Measurements from ENCODE around the gene THSD1. TPM values are rescaled to one million over a fixed set of nuclear protein-coding genes. Genes with fewer than 3 reads are reported as not detected.

The THSD1 gene, protein sequence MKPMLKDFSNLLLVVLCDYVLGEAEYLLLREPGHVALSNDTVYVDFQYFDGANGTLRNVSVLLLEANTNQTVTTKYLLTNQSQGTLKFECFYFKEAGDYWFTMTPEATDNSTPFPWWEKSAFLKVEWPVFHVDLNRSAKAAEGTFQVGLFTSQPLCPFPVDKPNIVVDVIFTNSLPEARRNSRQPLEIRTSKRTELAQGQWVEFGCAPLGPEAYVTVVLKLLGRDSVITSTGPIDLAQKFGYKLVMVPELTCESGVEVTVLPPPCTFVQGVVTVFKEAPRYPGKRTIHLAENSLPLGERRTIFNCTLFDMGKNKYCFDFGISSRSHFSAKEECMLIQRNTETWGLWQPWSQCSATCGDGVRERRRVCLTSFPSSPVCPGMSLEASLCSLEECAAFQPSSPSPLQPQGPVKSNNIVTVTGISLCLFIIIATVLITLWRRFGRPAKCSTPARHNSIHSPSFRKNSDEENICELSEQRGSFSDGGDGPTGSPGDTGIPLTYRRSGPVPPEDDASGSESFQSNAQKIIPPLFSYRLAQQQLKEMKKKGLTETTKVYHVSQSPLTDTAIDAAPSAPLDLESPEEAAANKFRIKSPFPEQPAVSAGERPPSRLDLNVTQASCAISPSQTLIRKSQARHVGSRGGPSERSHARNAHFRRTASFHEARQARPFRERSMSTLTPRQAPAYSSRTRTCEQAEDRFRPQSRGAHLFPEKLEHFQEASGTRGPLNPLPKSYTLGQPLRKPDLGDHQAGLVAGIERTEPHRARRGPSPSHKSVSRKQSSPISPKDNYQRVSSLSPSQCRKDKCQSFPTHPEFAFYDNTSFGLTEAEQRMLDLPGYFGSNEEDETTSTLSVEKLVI
- 45.5 and 69.5 TPM in 2 replicates for total RNA-seq

DNA sequence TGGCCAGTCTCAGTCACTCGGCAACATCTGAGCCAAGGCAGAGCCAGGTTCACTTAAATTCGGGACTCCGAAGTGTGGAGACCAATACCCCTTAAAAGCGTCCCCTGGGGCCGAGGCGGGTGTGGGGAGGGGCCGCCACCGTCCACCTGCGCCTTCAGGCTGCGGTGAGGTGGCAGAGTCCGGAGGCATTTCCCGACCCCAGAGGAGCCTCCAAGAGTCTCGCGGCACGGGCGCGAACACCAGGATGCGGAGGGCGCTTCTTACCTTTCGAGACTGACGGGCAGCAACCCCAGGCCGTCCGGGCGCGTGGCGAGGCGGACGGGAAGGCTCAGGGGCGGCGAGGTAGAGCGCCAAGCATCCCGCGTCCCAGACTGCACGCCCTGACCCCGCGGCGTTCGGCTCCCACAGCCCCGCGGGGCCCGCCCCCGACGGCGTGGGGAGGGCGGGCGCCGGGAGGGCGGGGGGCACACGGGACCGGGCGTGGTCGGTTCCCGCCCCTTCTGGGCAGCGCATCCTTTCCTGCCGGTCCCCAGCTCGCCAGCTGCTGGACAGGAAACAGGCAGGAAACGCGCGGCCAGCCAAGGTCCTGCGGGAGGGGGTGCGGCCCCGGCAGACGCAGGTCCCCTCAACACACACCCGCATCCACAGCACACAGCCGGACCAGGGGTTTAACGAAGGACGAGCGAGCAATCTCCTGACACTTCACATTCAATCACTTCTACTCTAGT lies at the start of gene THSD1:
Gene THSD1, minus strand, starts transcription at position 406 of the 728 bp plus-strand sequence. CDS start 3,572 bp downstream, outside the sequence.

DNA sequence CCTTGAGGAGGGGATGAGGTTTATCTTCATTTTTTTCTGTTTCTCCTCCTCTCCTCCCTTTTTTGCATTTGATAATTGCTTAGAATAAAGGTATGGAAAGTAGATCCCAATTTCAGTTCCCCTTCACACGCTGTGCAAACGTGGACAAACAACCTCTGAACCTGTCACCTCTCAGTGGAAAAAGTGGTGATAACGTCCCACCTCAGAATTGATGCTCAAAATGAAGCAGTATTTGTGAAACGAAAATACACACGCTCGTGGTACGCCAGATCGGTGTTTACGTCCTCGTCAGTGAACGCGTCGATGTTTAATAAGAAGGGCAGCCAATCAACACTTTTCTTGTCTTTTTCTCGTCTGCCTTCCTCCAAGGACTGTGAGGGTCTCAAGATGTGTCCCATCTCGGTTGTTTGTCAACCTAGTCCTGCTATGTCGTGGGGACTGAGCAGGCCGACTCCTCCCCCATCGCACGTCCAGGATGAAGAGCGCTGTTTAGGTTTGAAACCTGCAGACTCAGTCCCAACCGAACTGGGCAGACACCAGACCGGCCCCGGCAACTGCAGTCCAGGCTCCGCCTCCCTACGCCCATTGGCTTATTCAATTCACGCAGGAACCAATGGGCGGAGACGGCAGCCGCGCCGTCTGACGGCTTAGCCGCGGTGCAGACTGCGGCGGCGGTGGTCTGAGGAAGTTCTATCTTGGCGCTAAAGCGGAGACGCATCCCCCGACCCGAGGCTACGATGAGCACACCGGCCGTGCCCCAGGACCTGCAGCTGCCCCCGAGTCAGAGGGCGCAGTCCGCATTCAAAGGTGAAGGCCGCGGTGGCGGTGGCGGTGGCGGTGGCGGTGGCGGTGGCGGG lies 49.1 kb upstream of the THSD1 start, which contains the start of gene CKAP2:
Gene CKAP2, plus strand, starts transcription at position 659 of the 857 bp plus-strand sequence. Its CDS starts 79 bp downstream, at position 738.

DNA sequence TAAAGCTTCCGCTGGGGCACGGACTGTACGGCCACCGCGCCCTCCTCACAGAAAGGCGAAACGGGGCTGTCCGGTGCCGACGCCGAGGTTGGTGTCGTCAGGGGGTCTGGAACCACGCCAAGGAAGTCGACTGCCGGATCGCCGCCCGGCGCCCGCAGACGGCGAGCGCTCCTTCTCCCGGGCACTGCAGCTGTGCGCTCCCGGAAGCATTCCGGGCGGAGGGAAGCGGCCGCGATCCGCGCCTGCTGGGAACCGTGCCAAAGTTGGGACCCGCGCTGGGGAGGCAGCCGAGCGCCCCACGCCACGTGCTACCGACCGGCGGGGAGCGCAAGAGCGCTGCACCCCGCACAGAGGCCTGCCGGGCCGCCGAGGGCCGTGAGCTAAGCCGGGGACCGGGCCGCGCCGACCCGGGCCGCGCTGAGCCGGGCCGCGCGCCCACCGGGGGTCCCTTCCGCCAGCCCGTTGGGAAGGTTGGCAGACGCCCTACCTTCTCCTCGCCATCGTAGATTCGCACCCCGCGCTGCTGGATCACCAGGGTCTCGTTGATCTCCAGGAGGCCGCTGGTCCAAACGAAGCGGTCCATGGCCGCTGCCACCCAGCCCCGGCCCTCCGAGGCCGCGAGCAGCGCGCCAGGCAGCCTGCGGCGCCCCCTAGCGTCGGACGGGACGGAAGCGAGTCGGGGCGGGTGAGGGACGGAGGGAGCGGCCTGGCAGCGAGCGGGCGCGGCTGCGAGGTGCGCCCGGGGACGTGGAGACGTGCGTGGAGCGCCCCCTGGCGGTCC lies 44.2 kb upstream of the THSD1 start, which contains the start of gene VPS36:
Gene VPS36, minus strand, starts transcription at position 623 of the 781 bp plus-strand sequence. Its CDS starts 40 bp downstream, at position 583.

Other genes with a start within 250 kb of the THSD1 start
- gene NEK3, start 246.6 kb downstream of the THSD1 start, total RNA-seq = 13.8 and 15.8 TPM in 2 replicates
- gene VPS36, start 44.5 kb upstream of the THSD1 start, total RNA-seq = 17.6 and 32.4 TPM in 2 replicates
- 23.0 and 31.0 TPM in 2 replicates for gene CKAP2, start 49.3 kb upstream of the THSD1 start, total RNA-seq
- gene HNRNPA1L2, start 236.3 kb upstream of the THSD1 start, total RNA-seq = 1.5 and 3.2 TPM in 2 replicates
- gene SUGT1, start 246.7 kb upstream of the THSD1 start, total RNA-seq = 29.0 and 37.2 TPM in 2 replicates

All from bladder microvascular endothelial cell (primary cell).